ENCODE results near the gene PCDHGA1.

The PCDHGA1 gene

DNA sequence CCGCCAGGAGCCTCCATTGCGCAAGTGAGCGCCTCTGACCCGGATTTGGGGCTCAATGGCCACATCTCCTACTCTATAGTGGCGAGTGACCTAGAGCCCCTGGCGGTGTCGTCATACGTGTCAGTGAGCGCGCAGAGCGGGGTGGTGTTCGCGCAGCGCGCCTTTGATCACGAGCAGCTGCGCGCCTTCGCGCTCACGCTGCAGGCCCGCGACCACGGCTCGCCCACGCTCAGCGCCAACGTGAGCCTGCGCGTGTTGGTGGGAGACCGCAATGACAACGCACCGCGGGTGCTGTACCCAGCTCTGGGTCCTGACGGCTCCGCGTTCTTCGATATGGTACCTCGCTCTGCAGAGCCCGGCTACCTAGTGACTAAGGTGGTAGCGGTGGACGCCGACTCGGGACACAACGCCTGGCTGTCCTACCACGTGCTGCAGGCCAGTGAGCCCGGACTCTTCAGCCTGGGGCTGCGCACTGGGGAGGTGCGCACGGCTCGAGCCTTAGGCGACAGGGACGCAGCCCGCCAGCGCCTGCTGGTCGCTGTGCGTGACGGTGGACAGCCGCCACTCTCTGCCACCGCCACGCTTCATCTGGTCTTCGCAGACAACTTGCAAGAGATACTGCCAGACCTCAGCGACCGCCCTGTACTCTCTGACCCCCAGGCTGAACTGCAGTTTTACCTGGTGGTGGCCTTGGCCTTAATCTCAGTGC, 79.4 kb downstream of the PCDHGA1 start:
- TF ChIP-seq, protein P1, sequence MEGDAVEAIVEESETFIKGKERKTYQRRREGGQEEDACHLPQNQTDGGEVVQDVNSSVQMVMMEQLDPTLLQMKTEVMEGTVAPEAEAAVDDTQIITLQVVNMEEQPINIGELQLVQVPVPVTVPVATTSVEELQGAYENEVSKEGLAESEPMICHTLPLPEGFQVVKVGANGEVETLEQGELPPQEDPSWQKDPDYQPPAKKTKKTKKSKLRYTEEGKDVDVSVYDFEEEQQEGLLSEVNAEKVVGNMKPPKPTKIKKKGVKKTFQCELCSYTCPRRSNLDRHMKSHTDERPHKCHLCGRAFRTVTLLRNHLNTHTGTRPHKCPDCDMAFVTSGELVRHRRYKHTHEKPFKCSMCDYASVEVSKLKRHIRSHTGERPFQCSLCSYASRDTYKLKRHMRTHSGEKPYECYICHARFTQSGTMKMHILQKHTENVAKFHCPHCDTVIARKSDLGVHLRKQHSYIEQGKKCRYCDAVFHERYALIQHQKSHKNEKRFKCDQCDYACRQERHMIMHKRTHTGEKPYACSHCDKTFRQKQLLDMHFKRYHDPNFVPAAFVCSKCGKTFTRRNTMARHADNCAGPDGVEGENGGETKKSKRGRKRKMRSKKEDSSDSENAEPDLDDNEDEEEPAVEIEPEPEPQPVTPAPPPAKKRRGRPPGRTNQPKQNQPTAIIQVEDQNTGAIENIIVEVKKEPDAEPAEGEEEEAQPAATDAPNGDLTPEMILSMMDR (IDR thresholded peaks at IDR 0.05), result no peak

GRCh38 chr5:141411575-141411974, 81.3 kb downstream of the PCDHGA1 start:
- TF ChIP-seq, protein P1 (IDR thresholded peaks at IDR 0.05), result no peak

- TF ChIP-seq, protein P1 (IDR thresholded peaks at IDR 0.05), result peak; percentile 77
These were observed 82.7 kb downstream of the PCDHGA1 start, which contains the start of gene PCDHGA10 for GRCh38 chr5:141412854-141413539. PCDHGA10 (plus strand) TSS chr5:141412987; CDS start chr5:141413176, 189 bp downstream.

DNA sequence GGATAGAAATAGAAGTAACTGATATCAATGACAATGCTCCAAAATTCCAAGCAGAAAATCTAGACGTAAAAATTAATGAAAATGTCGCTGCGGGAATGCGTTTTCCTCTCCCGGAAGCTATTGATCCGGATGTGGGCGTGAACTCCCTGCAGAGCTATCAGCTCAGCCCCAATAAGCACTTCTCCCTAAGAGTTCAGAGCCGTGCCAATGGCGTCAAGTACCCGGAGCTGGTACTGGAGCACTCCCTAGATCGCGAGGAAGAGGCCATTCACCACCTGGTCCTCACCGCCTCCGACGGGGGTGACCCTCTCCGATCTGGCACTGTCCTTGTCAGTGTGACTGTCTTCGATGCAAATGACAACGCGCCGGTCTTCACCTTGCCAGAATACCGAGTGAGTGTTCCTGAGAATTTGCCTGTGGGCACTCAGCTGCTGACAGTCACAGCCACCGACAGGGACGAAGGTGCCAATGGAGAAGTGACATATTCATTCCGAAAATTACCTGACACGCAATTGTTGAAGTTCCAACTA, 83.3 kb downstream of the PCDHGA1 start:
- TF ChIP-seq, protein P1 (IDR thresholded peaks at IDR 0.05), result no peak

- TF ChIP-seq, protein P1 (IDR thresholded peaks at IDR 0.05), result peak; percentile 36; the same call in 1 of the 2 replicates
These were observed 87.3 kb downstream of the PCDHGA1 start, which contains the start of gene PCDHGB7 for GRCh38 chr5:141417494-141418172. PCDHGB7 (plus strand) TSS chr5:141417677; CDS start chr5:141417860, 183 bp downstream.

DNA sequence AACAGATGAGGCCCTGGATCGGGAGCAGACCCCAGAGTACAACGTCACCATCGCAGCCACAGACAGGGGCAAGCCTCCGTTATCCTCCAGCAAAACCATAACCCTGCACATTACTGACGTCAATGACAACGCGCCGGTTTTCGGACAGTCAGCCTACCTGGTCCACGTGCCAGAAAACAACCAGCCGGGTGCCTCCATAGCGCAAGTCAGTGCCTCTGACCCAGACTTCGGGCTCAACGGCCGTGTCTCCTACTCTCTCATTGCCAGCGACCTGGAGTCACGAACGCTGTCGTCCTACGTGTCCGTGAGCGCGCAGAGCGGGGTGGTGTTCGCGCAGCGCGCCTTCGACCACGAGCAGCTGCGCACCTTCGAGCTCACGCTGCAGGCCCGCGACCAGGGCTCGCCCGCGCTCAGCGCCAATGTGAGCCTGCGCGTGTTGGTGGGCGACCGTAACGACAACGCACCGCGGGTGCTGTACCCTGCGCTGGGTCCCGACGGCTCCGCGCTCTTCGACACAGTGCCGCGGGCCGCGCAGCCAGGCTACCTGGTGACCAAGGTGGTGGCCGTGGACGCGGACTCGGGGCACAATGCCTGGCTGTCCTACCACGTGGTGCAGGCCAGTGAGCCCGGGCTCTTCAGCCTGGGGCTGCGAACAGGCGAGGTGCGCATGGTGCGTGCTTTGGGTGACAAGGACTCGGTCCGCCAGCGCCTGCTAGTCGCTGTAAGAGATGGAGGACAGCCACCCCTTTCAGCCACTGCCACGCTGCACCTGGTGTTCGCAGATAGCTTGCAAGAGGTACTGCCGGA, 89.0 kb downstream of the PCDHGA1 start:
- TF ChIP-seq, protein P1 (IDR thresholded peaks at IDR 0.05), result no peak

Data from LNCAP (cell line).